ENCODE measurements around the gene MB. TPM values are rescaled to one million over a fixed set of nuclear protein-coding genes. Genes with fewer than 3 reads are reported as not detected.

The MB gene
- total RNA-seq, 3 donors from 2014 or later: 0.26 TPM; not detected in 2

Other genes with a start within 250 kb of the MB start
- gene HMOX1, start 236.2 kb downstream of the MB start, total RNA-seq: 1 to 10 TPM; 1.2 to 3.0 (median 1.4) TPM
- 100 to 1,000 TPM; 342 to 399 (median 361) TPM for gene MCM5, start 217.2 kb downstream of the MB start, total RNA-seq
- under 1 TPM; 0.08 to 0.14 (median 0.13) TPM for gene RASD2, start 76.5 kb downstream of the MB start, total RNA-seq
- 10 to 100 TPM; 18.8 to 32.7 (median 24.5) TPM for gene APOL6, start 31.1 kb upstream of the MB start, total RNA-seq
- gene APOL5, start 100.5 kb upstream of the MB start, total RNA-seq: not detected

All from activated T-cell treated with anti-CD3 and anti-CD28 coated beads, Interleukin-2, amount 50 U/mL, for 4 hours (primary cell).